PC-3 (cell line): Measurements from ENCODE around the gene APOO.

Experiments used
- CTCF ChIP-seq: fragments of 300-600 bp; sonication (generic); conservative IDR thresholded peaks from 2 replicates; pipeline ENCODE4 v1.5.1; 2017; ENCODE audit warnings: antibody characterized with exemption, low read depth, mild to moderate bottlenecking, low read length
- EZH2 ChIP-seq: fragments of 300-600 bp; sonication (generic); IDR thresholded peaks from one replicate; pipeline ENCODE4 v1.6.1; 2017; ENCODE audit warnings: antibody characterized with exemption, mild to moderate bottlenecking, low read length; ENCODE audit not compliant: unreplicated experiment
- EZH2phosphoT487 ChIP-seq: fragments of 300-600 bp; sonication (generic); IDR thresholded peaks from 2 replicates; pipeline ENCODE4 v1.6.1; 2018; ENCODE audit warnings: mild to moderate bottlenecking, antibody characterized with exemption, low read length, borderline replicate concordance

GRCh38 chrX:23804578-23804977, 103.2 kb downstream of the APOO start:
- TF ChIP-seq EZH2phosphoT487 (no peak), CTCF (no peak), EZH2 (no peak)
